K562 (cell line): ENCODE measurements around the gene GRIK1. TPM values are rescaled to one million over a fixed set of nuclear protein-coding genes. Genes with fewer than 3 reads are reported as not detected.
A peak's percentile ranks its signal among the peaks of the same experiment; 100 is the strongest.

ENCODE experiments used
- ARID4B ChIP-seq: sonication (generic); formaldehyde crosslinking; IDR thresholded peaks from 2 replicates; pipeline ENCODE4 v1.8.0; 2022; ENCODE audit warnings: mild to moderate bottlenecking, missing genetic modification reagents
- BHLHE40 ChIP-seq: IDR thresholded peaks from 2 replicates; pipeline ENCODE4 v1.6.1; 2011; ENCODE audit warnings: low read length, improper control_type of control experiment
- CBX2 ChIP-seq: fragments of 200-600 bp; sonication (generic); IDR thresholded peaks from one replicate; pipeline ENCODE4 v1.6.1; 2012; ENCODE audit warnings: mild to moderate bottlenecking, low read length, inconsistent platforms; ENCODE audit not compliant: insufficient read depth, poor library complexity, severe bottlenecking
- CXXC5 ChIP-seq: fragments of 250-450 bp; sonication (Bioruptor Pico); IDR thresholded peaks from 2 replicates; pipeline ENCODE4 v1.8.0; 2022; ENCODE audit warnings: inconsistent platforms, mild to moderate bottlenecking, moderate library complexity
- DEAF1 ChIP-seq: fragments of 450-650 bp; formaldehyde crosslinking; IDR thresholded peaks from 2 replicates; pipeline ENCODE4 v1.4.0; 2020; ENCODE audit warnings: mild to moderate bottlenecking, moderate library complexity
- ELK3 ChIP-seq: fragments of 450-650 bp; formaldehyde crosslinking; IDR thresholded peaks from 2 replicates; pipeline ENCODE4 v1.4.0; 2020; ENCODE audit warnings: mild to moderate bottlenecking
- GATA2 ChIP-seq: sonication (generic); formaldehyde crosslinking; IDR thresholded peaks from 2 replicates; pipeline ENCODE4 v1.4.0; 2020; ENCODE audit warnings: mild to moderate bottlenecking, missing genetic modification reagents
- KDM1A ChIP-seq, 2 experiments: fragments of 450-650 bp; IDR thresholded peaks; 2 replicates each; pipeline ENCODE4 v1.6.1; 2016; ENCODE audit warnings: mild to moderate bottlenecking in 2 of 2
- KHSRP ChIP-seq: fragments of 450-650 bp; IDR thresholded peaks from 2 replicates; pipeline ENCODE4 v1.6.1; 2017
- PREB ChIP-seq: sonication (generic); formaldehyde crosslinking; IDR thresholded peaks from 2 replicates; pipeline ENCODE4 v1.8.1; 2023; ENCODE audit warnings: mild to moderate bottlenecking, missing genetic modification reagents
- RREB1 ChIP-seq: fragments of 250-450 bp; sonication (Bioruptor Pico); IDR thresholded peaks from 2 replicates; pipeline ENCODE4 v1.4.0; 2020
- SREBF2 ChIP-seq: sonication (generic); formaldehyde crosslinking; IDR thresholded peaks from 2 replicates; pipeline ENCODE4 v1.4.0; 2020; ENCODE audit warnings: mild to moderate bottlenecking, missing genetic modification reagents
- STAG1 ChIP-seq: sonication (generic); formaldehyde crosslinking; IDR thresholded peaks from 2 replicates; pipeline ENCODE4 v1.5.0; 2020; ENCODE audit warnings: missing genetic modification reagents, borderline replicate concordance
- TAF9B ChIP-seq: fragments of 450-650 bp; IDR thresholded peaks from 2 replicates; pipeline ENCODE4 v1.6.1; 2018; ENCODE audit warnings: mild to moderate bottlenecking; ENCODE audit not compliant: partially characterized antibody
- polyA plus RNA-seq, 8 experiments: library from polyadenylated mRNA; depleted of rRNA in 4 of 8; stranded (reverse) in 5 of 8; unstranded in 3 of 8; fragments of >200 nt; fragmentation: Nextera tagmentation in 2 of 8; fragmentation: Illumina TruSeq in 1 of 8; extraction: Ambion mirVana in 2 of 8; extraction: Trizol in 1 of 8; gene quantifications; 2 replicates each; pipeline versions ENCODE4 v1.2.1 to v1.2.3, GENCODE V29; 2011 to 2014; ENCODE audit warnings: inconsistent platforms in 1 of 8, missing spikeins in 1 of 8
- total RNA-seq, 7 experiments: library from RNA; depleted of rRNA in 6 of 7; stranded (reverse); fragments of >200 nt in 6 of 7; fragmentation: Illumina TruSeq in 2 of 7; extraction: Trizol in 2 of 7; gene quantifications; 2 replicates each; pipeline versions ENCODE4 v1.2.1 to v1.2.3, GENCODE V29; 2011 to 2021; ENCODE audit warnings: low replicate concordance in 1 of 7

GRIK1 gene
- total and polyA plus RNA-seq, 9 of the 15 experiments (the other 6 are each of a cell fraction or from before 2014, with no cell fraction given) = 0.17 to 2.8 (median 0.53) TPM

- no peak for TF ChIP-seq RREB1 (CRISPR knock-in tag)
- no peak for TF ChIP-seq GATA2 (CRISPR knock-in tag)
- no peak for TF ChIP-seq SREBF2 (CRISPR knock-in tag)
- TF ChIP-seq PREB (CRISPR knock-in tag) = no peak
- TF ChIP-seq BHLHE40 = no peak
- TF ChIP-seq ARID4B (CRISPR knock-in tag) = no peak
- no peak for TF ChIP-seq KHSRP
- TF ChIP-seq ELK3 (CRISPR knock-in tag) = no peak
- TF ChIP-seq STAG1 = no peak
- no peak for TF ChIP-seq TAF9B
- TF ChIP-seq KDM1A (IDR thresholded peaks at IDR 0.05) = peak in 1 of 2 experiments; percentile 67; a peak in 2 of 4 replicates
- TF ChIP-seq CBX2 = no peak
- no peak for TF ChIP-seq DEAF1 (CRISPR knock-in tag)
- TF ChIP-seq CXXC5 = peak; percentile 42; the same call in 1 of the 2 replicates
Observed at GRCh38 chr21:29650523-29651022, 289.2 kb downstream of the GRIK1 start (continued).
